ENCODE measurements around the gene THPO.

Gene THPO

GRCh38 chr3:184384856-184385422, 6.9 kb upstream of the THPO start:
- DNase-seq (ENCODE audit: low spot score): peak; percentile 25

GRCh38 chr3:184384342-184384741, 6.3 kb upstream of the THPO start:
- DNase-seq (ENCODE audit: low spot score): peak; percentile 33

- DNase-seq (ENCODE audit: low spot score): no peak
These were observed 5.2 kb upstream of the THPO start for GRCh38 chr3:184383033-184383740.

GRCh38 chr3:184382326-184383032, 4.5 kb upstream of the THPO start:
- no peak for DNase-seq (ENCODE audit: low spot score)

GRCh38 chr3:184381261-184382224, 3.5 kb upstream of the THPO start:
- DNase-seq (ENCODE audit: low spot score): no peak

- DNase-seq (ENCODE audit: low spot score): peak; percentile 67
These were observed 2.7 kb upstream of the THPO start for GRCh38 chr3:184380627-184381260.

GRCh38 chr3:184380185-184380626, 2.2 kb upstream of the THPO start:
- peak; percentile 86 for DNase-seq (ENCODE audit: low spot score)

GRCh38 chr3:184379358-184380184, 1.6 kb upstream of the THPO start, which contains the start of gene CHRD:
CHRD (plus strand) TSS chr3:184380054; CDS start chr3:184380319, 265 bp downstream.
- no peak for DNase-seq (ENCODE audit: low spot score)

GRCh38 chr3:184378651-184379357, 797 bp upstream of the THPO start:
- no peak for DNase-seq (ENCODE audit: low spot score)

GRCh38 chr3:184377374-184377773, 633 bp downstream of the THPO start:
- DNase-seq (ENCODE audit: low spot score): no peak

- DNase-seq (ENCODE audit: low spot score): no peak
These were observed 2.1 kb downstream of the THPO start for GRCh38 chr3:184375747-184376461.

GRCh38 chr3:184373422-184373821, 4.6 kb downstream of the THPO start:
- DNase-seq (ENCODE audit: low spot score): no peak

- no peak for DNase-seq (ENCODE audit: low spot score)
These were observed 5.1 kb downstream of the THPO start for GRCh38 chr3:184372911-184373310.

GRCh38 chr3:184372296-184372821, 5.6 kb downstream of the THPO start:
- no peak for DNase-seq (ENCODE audit: low spot score)

GRCh38 chr3:184371570-184372018, 6.4 kb downstream of the THPO start:
- DNase-seq (ENCODE audit: low spot score): peak; percentile 88

- DNase-seq (ENCODE audit: low spot score): no peak
These were observed 9.3 kb downstream of the THPO start for GRCh38 chr3:184368586-184369183.

- no peak for DNase-seq (ENCODE audit: low spot score)
These were observed 9.9 kb downstream of the THPO start for GRCh38 chr3:184368116-184368515.

- no peak for DNase-seq (ENCODE audit: low spot score)
These were observed 11.3 kb downstream of the THPO start for GRCh38 chr3:184366619-184367289.

Measured in D341Med (cell line).